ENCODE measurements around the gene GSTP1.

GSTP1 gene

GRCh38 chr11:67632982-67633755 is 49.6 kb downstream of the GSTP1 start:
- no peak for TF ChIP-seq CTCF (IDR thresholded peaks at IDR 0.05; ENCODE audit: insufficient read depth, low read length, poor library complexity, severe bottlenecking)
- Histone ChIP-seq H3K36me3 (ENCODE audit: control insufficient read depth, insufficient read depth, low read length) (no peaks in the 10 kb centered on the region), H3K4me3 (replicated peaks; ENCODE audit: low read depth, low read length) (no peak overlapping the region), H3K27me3 (replicated peaks; ENCODE audit: control insufficient read depth, insufficient read depth, low read length) (no peaks in the 10 kb centered on the region; the same call in 1 of the 2 replicates)
- no peak for DNase-seq (ENCODE audit: extremely low read depth, insufficient read length)

GRCh38 chr11:67633758-67634365 is 50.2 kb downstream of the GSTP1 start:
- H3K4me3 ChIP-seq (replicated peaks; ENCODE audit: low read depth, low read length) = no peak overlapping the region
- TF ChIP-seq CTCF (IDR thresholded peaks at IDR 0.05; ENCODE audit: insufficient read depth, low read length, poor library complexity, severe bottlenecking) = no peak
- H3K36me3 ChIP-seq (ENCODE audit: control insufficient read depth, insufficient read depth, low read length) = no peaks in the 10 kb centered on the region
- H3K27me3 ChIP-seq (replicated peaks; ENCODE audit: control insufficient read depth, insufficient read depth, low read length) = no peaks in the 10 kb centered on the region; the same call in 1 of the 2 replicates
- DNase-seq (ENCODE audit: extremely low read depth, insufficient read length) = no peak

GRCh38 chr11:67634366-67635230 is 51.0 kb downstream of the GSTP1 start:
- no peak for TF ChIP-seq CTCF (IDR thresholded peaks at IDR 0.05; ENCODE audit: insufficient read depth, low read length, poor library complexity, severe bottlenecking)
- Histone ChIP-seq H3K4me3 (replicated peaks; ENCODE audit: low read depth, low read length) (no peak overlapping the region), H3K36me3 (ENCODE audit: control insufficient read depth, insufficient read depth, low read length) (no peaks in the 10 kb centered on the region), H3K27me3 (replicated peaks; ENCODE audit: control insufficient read depth, insufficient read depth, low read length) (no peaks in the 10 kb centered on the region; the same call in 1 of the 2 replicates)
- DNase-seq (ENCODE audit: extremely low read depth, insufficient read length) = peak; percentile 9

GRCh38 chr11:67635231-67635521 is 51.6 kb downstream of the GSTP1 start:
- no peak overlapping the region for H3K4me3 ChIP-seq (replicated peaks; ENCODE audit: low read depth, low read length)
- no peak for DNase-seq (ENCODE audit: extremely low read depth, insufficient read length)
- no peak for TF ChIP-seq CTCF (IDR thresholded peaks at IDR 0.05; ENCODE audit: insufficient read depth, low read length, poor library complexity, severe bottlenecking)
- no peaks in the 10 kb centered on the region; the same call in 1 of the 2 replicates for H3K27me3 ChIP-seq (replicated peaks; ENCODE audit: control insufficient read depth, insufficient read depth, low read length)
- no peaks in the 10 kb centered on the region for H3K36me3 ChIP-seq (ENCODE audit: control insufficient read depth, insufficient read depth, low read length)

Measured in GM06990 (cell line).